GM10248 (cell line): ENCODE measurements around the gene CNN3.

Experiments
- CTCF ChIA-PET: fragments of 300-600 bp; sonication (Branson Sonifier 250); formaldehyde crosslinking; extraction: SDS; loops from one replicate; lab custom pipeline; 2021; ENCODE audit warnings: antibody characterized with exemption; lab: Yijun Ruan, JAX
- POLR2A ChIA-PET: fragments of 350-650 bp; sonication (Branson Sonifier 250); formaldehyde crosslinking; extraction: SDS; loops from one replicate; lab custom pipeline; 2020; ENCODE audit warnings: antibody characterized with exemption; lab: Yijun Ruan, JAX
- DNase-seq: peaks from one replicate; pipeline ENCODE4 v3.0.0; 2012; ENCODE audit errors: extremely low spot score
- TF ChIP-seq, protein P1 (sequence below): IDR thresholded peaks from 2 replicates; pipeline ENCODE4 v1.5.1; 2012; ENCODE audit warnings: mild to moderate bottlenecking, low read depth; ENCODE audit errors: extremely low read depth, missing control alignments, control extremely low read depth

Gene CNN3

DNA sequence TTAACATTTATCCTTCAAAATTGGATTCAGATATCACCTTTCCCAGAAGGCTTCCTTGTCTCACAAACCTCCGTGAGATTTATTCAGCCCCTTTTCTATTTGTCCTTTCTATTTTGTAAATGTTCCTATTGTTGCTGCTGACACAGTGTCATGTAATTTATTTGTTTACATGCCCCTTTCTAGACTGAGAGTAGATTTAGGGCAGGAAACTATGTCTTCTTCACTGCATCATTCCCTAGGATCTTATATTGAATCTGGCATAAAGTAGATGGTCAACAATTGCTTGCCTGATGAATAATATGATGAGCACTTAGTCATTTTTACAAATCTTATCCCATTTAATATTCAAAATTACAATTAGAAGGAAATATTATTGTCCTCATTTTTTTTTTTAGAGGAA lies 8.1 kb upstream of the CNN3 start:
- TF ChIP-seq, protein P1, sequence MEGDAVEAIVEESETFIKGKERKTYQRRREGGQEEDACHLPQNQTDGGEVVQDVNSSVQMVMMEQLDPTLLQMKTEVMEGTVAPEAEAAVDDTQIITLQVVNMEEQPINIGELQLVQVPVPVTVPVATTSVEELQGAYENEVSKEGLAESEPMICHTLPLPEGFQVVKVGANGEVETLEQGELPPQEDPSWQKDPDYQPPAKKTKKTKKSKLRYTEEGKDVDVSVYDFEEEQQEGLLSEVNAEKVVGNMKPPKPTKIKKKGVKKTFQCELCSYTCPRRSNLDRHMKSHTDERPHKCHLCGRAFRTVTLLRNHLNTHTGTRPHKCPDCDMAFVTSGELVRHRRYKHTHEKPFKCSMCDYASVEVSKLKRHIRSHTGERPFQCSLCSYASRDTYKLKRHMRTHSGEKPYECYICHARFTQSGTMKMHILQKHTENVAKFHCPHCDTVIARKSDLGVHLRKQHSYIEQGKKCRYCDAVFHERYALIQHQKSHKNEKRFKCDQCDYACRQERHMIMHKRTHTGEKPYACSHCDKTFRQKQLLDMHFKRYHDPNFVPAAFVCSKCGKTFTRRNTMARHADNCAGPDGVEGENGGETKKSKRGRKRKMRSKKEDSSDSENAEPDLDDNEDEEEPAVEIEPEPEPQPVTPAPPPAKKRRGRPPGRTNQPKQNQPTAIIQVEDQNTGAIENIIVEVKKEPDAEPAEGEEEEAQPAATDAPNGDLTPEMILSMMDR = no peak
- CTCF ChIA-PET = no interaction called here
- DNase-seq = no peak
- POLR2A ChIA-PET = no interaction called here

DNA sequence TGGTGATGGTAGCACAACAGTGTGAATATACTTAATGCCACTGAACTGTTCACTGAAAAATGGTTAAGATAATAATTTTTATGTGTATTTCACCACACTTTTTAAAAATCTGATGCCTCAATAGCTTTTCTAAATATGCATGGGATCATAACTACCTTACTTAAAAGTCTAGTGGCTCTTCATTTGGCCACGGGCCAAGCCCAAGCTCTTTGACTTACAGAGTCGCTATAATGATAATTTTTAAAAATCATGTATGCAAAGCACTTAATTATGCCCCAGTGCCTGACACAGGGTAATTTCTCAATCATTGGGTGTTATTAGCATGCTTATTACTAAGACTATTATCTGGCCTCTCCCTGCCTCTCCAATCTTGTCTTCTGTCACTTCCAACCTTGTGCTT lies 7.6 kb upstream of the CNN3 start:
- DNase-seq = no peak
- TF ChIP-seq, protein P1 = no peak
- ChIA-PET CTCF (interaction anchor here (0.8 to 1.6 kb wide), 3 partner anchors 16 to 107 kb away, joined by 3 to 5 read pairs (median 3); no protein-coding TSS in a partner anchor), POLR2A (no interaction called here)

DNA sequence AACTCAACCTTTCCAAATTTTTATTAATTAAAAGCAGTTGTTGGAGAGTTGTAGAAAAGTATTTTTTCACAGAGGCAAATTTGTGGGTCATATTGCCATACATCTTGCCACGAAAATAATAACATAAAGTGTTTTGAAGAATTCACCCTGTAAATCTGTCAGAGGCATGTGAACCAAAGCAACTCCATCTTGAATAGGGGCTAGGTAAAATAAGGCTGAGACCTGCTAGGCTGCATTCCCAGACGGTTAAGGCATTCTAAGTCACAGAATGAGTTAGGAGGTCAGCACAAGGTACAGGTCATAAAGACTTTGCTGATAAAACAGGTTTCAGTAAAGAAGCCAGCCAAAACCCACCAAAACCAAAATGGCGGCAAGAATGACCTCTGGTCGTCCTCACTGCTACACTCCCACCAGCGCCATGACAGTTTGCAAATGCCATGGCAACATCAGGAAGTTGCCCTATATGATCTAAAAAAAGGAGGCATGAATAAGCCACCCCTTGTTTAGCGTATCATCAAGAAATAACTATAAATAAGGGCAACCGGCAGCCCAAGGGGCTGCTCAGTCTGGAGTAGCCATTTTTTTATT lies 4.4 kb upstream of the CNN3 start:
- no peak for DNase-seq
- ChIA-PET POLR2A (no interaction called here), CTCF (no interaction called here)
- TF ChIP-seq, protein P1 = no peak

DNA sequence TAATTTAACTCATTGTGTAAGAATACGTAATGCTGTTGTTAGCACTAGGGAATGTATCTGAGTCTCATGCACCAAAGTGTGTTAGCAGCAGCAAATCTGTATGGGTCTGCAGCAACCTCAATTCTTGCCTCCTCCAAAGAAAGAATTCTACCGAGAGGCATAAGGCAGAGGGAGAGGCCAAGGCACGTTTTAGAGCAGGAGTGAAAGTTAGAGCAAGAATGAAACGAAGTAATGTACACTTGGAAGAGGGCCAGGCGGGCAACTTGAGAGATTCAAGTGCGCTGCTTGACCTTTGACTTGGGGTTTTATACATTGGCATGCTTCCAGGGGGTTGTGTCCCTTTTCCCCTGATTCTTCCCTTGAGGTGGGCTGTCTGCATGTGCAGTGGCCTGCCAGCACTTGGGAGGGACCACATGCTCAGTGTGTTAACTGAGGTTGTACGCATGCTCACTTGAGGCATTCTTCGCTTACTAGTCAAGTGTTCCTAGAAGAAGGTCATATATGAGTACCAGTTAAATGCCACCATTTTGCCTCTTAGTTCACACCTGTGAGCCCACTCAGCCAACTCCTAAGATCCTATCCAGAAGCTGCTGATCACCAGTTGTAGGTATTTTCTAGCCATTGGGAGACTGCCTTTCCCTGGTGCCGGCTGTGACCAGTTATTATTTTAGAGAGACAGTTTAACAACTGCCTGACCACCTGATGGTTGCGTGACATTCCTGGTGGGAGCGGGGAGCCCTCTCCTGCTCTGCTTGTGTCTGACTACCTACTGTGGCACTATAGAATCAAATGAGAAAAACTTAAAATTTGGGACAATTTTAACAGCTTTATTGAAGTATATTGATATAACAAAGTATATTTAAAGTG lies 2.7 kb upstream of the CNN3 start:
- ChIA-PET CTCF (no interaction called here), POLR2A (no interaction called here)
- TF ChIP-seq, protein P1 = no peak
- DNase-seq = no peak

DNA sequence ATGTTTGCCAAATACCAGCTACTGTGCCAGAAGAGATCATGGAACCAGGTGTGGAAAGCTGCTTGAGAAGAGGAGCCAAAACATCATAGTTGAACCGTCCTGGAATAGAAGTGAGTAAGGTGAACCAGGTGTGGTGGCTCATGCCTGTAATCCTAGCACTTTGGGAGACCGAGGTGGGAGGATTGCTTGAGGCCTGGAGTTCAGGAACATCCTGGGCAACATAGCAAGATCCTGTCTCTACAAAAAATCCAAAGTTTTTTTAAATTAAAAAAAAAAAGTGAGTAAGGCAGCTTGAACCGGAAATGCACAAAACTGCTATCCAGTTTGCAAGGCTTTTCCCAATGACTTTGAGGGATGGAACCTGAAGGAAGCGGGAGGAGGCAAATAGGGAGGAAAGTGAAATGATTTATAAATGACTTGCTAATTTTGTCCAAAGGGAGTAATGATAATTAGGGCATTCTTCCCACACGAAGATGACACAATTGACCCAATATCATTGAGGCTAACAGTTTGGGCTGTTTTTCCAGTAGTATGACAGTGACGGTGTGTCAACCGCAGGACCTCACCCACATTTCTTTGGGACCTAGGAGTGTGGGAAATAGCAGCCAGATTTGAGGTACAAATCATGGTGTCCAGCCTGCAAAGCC lies 1.5 kb upstream of the CNN3 start:
- TF ChIP-seq, protein P1 = no peak

DNA sequence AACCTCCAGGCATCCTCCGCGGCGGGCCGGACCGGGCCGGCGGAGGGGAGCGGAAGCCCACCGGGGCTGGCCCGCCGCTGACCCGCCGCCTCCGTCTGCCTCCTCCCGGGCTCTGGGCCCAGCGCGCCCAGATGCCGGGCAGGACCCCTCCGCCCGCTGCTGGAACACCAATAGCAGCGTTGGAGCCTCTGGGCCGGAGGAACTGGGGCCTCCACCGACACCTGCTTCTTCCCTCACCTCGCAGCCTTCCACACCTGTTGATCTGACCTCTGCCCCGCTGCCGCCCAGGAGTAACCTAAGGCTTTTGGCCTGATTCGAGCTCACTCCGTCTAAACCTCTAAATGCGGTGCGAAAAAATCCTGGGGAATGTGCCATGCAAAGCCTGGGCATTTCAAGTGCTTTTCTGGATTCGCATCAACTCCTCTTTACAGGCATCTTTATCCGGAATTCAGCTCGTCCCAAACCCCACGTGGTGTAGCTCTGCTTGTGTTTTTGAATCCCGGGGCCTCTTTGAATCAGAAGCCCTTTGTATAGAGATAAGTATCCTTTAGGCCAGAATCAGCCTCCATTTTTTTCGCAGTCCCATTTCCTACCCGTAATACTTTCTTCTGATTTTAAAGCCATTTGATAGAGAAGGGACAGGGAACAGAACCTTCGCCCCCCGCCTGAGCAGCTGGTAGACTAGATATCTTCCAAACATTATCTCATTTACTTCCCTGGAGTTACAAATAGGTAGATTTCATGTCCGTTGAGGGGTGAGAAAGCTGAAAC lies 680 bp upstream of the CNN3 start:
- POLR2A ChIA-PET = no interaction called here
- TF ChIP-seq, protein P1 = no peak
- CTCF ChIA-PET = no interaction called here
- no peak for DNase-seq

More for the DNA sequence above, 1.5 kb upstream of the CNN3 start:
- ChIA-PET POLR2A (no interaction called here), CTCF (no interaction called here)
- no peak for DNase-seq
